Progenitor cell of endocrine pancreas (in vitro differentiated cells): Measurements from ENCODE around the gene PTPRM. TPM values are rescaled to one million over a fixed set of nuclear protein-coding genes. Genes with fewer than 3 reads are reported as not detected.

ENCODE experiments used
- DNase-seq: peaks from one replicate; pipeline ENCODE4 v3.0.0; 2021; ENCODE audit warnings: low spot score; ENCODE audit not compliant: unreplicated experiment
- H3K27ac Mint-ChIP-seq: 2 replicates; pipeline ENCODE4 v1.8.0; 2021; ENCODE audit warnings: mild to moderate bottlenecking, moderate library complexity, mixed read lengths
- H3K27me3 Mint-ChIP-seq: 2 replicates; pipeline ENCODE4 v1.8.0; 2021; ENCODE audit warnings: mixed read lengths
- H3K36me3 Mint-ChIP-seq: 2 replicates; pipeline ENCODE4 v1.8.0; 2022; ENCODE audit warnings: mixed read lengths; ENCODE audit not compliant: insufficient read depth
- H3K4me1 Mint-ChIP-seq: 2 replicates; pipeline ENCODE4 v1.8.0; 2021; ENCODE audit warnings: low read depth, mixed read lengths
- H3K4me3 Mint-ChIP-seq: 2 replicates; pipeline ENCODE4 v1.8.0; 2021; ENCODE audit warnings: low read depth, mild to moderate bottlenecking, moderate library complexity, mixed read lengths
- H3K9me3 Mint-ChIP-seq: 2 replicates; pipeline ENCODE4 v1.8.0; 2021; ENCODE audit warnings: low read depth, mixed read lengths
- total RNA-seq: library from RNA; stranded (reverse); gene quantifications from 2 replicates; pipeline ENCODE4 v1.2.1, GENCODE V29; 2021
- TF ChIP-seq, protein P1 (sequence below): fragments of 200-600 bp; sonication (generic); IDR thresholded peaks from one replicate; pipeline ENCODE4 v1.5.0; 2021; ENCODE audit warnings: antibody characterized with exemption, mild to moderate bottlenecking; ENCODE audit not compliant: unreplicated experiment

The PTPRM gene
- total RNA-seq, 1 donor from 2014 or later, result 23.2 TPM

DNA sequence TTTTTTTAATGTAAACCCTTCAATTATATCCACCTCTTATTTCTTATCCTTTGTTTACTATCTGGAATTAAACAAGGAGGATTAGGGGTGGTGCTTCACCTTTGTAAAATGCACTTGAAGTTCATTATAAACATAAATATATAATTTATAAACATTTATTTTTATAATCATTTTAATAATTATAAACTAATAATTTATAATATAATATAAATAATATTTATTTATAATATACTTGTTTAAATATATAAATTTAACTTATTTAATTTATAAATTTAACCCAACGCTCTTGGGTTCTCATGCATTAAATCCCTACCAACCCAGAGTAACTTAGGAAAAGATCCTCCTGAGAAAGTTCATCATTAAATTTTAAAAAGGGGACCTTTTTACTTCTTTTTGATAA, 452.5 kb downstream of the PTPRM start:
- TF ChIP-seq, protein P1, sequence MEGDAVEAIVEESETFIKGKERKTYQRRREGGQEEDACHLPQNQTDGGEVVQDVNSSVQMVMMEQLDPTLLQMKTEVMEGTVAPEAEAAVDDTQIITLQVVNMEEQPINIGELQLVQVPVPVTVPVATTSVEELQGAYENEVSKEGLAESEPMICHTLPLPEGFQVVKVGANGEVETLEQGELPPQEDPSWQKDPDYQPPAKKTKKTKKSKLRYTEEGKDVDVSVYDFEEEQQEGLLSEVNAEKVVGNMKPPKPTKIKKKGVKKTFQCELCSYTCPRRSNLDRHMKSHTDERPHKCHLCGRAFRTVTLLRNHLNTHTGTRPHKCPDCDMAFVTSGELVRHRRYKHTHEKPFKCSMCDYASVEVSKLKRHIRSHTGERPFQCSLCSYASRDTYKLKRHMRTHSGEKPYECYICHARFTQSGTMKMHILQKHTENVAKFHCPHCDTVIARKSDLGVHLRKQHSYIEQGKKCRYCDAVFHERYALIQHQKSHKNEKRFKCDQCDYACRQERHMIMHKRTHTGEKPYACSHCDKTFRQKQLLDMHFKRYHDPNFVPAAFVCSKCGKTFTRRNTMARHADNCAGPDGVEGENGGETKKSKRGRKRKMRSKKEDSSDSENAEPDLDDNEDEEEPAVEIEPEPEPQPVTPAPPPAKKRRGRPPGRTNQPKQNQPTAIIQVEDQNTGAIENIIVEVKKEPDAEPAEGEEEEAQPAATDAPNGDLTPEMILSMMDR, result no peak
- Mint-ChIP-seq H3K36me3 (no peaks in the 10 kb centered on the region), H3K4me3 (no peak overlapping the region), H3K9me3 (no peaks in the 10 kb centered on the region), H3K4me1 (peaks cover 5% of the 10 kb centered on the region), H3K27me3 (no peaks in the 10 kb centered on the region), H3K27ac (no peak overlapping the region)
- DNase-seq, result no peak

DNA sequence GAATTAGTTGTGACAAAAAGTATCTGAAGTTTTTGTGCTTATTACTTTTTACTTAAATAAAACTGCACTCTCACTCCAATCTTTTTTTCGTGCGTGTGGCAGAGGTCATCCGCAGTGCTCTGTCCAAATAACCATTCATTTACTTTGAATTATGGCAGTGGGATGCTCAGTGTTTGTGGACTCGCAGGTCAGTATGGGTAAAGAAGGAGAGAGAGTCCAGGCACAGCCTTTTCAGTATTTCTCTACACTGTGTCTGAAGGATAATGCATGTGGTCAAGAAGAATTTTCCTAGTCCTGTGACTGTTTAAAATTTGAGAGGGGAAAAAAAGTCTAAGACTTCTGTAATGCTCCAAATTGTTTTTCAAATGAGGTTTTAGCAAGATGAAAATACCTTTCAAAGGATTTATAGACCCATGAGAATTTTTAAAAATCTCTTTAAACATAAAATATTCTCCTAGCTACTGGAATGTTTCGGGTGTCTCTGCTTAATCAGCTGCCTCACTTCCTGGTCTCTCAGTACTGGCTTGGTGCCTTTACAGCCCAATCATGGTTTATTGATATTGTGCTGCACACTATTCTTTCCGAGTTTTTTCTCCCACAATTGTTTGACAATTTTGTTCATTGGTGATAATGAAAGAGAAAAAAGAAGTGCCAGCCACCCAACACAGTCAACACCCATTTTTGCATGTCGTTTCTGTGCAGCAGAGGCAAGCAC, 453.2 kb downstream of the PTPRM start:
- TF ChIP-seq, protein P1, result no peak
- no peaks in the 10 kb centered on the region for H3K9me3 Mint-ChIP-seq
- H3K27me3 Mint-ChIP-seq, result no peaks in the 10 kb centered on the region
- peaks cover 5% of the 10 kb centered on the region for H3K4me1 Mint-ChIP-seq
- H3K36me3 Mint-ChIP-seq, result no peaks in the 10 kb centered on the region
- DNase-seq, result no peak
- no peak overlapping the region for H3K4me3 Mint-ChIP-seq
- H3K27ac Mint-ChIP-seq, result no peak overlapping the region

DNA sequence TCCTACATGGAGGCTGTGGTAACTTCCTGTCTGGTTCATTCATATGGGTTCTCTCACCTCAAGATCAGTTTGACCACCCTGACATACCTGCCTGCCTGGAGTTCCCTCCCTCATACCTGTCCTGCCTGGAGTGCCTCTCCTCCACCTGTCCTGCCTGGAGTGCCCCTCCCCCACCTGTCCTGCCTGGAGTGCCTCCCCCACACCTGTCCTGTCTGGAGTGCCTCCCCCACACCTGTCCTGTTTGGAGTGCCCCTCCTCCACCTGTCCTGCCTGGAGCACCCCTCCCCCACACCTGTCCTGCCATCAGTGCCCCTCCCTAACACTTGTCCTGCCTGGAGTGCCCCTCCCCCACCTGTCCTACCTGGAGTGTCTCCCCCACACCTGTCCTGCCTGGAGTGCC, 461.9 kb downstream of the PTPRM start:
- no peak overlapping the region for H3K27ac Mint-ChIP-seq
- H3K9me3 Mint-ChIP-seq, result no peaks in the 10 kb centered on the region
- H3K4me1 Mint-ChIP-seq, result peaks cover 13% of the 10 kb centered on the region
- TF ChIP-seq, protein P1, result no peak
- no peaks in the 10 kb centered on the region for H3K27me3 Mint-ChIP-seq
- DNase-seq, result no peak
- no peak overlapping the region for H3K4me3 Mint-ChIP-seq
- H3K36me3 Mint-ChIP-seq, result no peaks in the 10 kb centered on the region

DNA sequence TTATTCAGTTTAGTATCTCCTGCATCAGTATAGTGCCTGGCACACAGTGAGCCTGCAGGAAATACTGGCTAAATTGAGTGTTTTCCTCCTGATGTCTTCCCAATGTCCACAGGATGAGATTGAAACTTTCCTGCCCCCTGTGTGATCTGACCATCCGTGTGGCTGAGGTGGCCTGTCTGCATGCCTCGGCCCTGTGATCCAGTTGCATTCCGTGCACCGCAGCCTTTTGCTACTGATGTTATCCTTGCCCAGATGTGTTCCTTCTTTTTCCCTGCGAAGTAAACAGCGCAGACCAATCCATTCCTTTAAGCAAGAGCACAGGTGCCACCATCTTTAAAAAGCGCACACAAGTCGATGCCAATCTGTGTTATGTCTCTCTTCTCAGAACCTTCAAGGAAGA, 462.6 kb downstream of the PTPRM start:
- no peaks in the 10 kb centered on the region for H3K27me3 Mint-ChIP-seq
- no peaks in the 10 kb centered on the region for H3K36me3 Mint-ChIP-seq
- no peak overlapping the region for H3K4me3 Mint-ChIP-seq
- H3K4me1 Mint-ChIP-seq, result peaks cover 13% of the 10 kb centered on the region
- no peak for DNase-seq
- no peak overlapping the region for H3K27ac Mint-ChIP-seq
- TF ChIP-seq, protein P1, result no peak
- no peaks in the 10 kb centered on the region for H3K9me3 Mint-ChIP-seq

DNA sequence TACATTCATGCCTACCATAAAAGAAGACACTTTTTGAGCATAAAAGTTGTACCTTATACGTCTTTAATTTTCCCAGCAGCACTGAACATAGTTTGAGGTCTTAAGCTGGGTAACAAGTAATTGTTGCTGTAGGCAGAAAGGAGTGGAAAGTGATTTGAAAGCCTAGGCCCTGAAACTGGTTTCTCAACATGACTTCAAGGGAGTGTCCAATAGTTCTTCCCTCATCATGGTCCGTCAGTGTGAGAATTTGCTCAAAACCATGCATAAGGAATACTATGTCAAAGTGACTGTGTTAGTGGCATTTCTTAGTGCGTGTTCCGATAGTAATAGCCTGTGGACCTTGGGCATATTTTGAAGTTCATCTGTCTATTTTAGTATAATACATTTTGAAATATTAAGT, 463.1 kb downstream of the PTPRM start:
- Mint-ChIP-seq H3K4me3 (no peak overlapping the region), H3K4me1 (peaks cover 13% of the 10 kb centered on the region), H3K9me3 (no peaks in the 10 kb centered on the region), H3K36me3 (no peaks in the 10 kb centered on the region), H3K27ac (no peak overlapping the region), H3K27me3 (no peaks in the 10 kb centered on the region)
- DNase-seq, result no peak
- TF ChIP-seq, protein P1, result no peak
